SH-SY5Y (cell line): ENCODE results near the gene INTS14.

ENCODE experiments used
- GATA2 ChIP-seq: IDR thresholded peaks from 2 replicates; pipeline ENCODE4 v1.6.1; 2011; ENCODE audit warnings: mild to moderate bottlenecking, low read depth, low read length
- GATA3 ChIP-seq: IDR thresholded peaks from 2 replicates; pipeline ENCODE4 v1.6.1; 2011; ENCODE audit warnings: low read depth, mild to moderate bottlenecking, low read length, moderate library complexity

The INTS14 gene

GRCh38 chr15:65530318-65531111 lies 80.4 kb downstream of the INTS14 start, which contains the start of gene HACD3:
HACD3 (plus strand) TSS chr15:65530463; CDS start chr15:65530632, 169 bp downstream.
- no peak for TF ChIP-seq GATA2
- TF ChIP-seq GATA3, result no peak

- TF ChIP-seq GATA3 (no peak), GATA2 (no peak)
These were observed 81.1 kb downstream of the INTS14 start for GRCh38 chr15:65529762-65530317.
